Measurements from ENCODE around the gene DHX15. TPM values are rescaled to one million over a fixed set of nuclear protein-coding genes. Genes with fewer than 3 reads are reported as not detected.

Gene DHX15
- total RNA-seq, 1 experiment from 2014 or later: 287 TPM

DNA sequence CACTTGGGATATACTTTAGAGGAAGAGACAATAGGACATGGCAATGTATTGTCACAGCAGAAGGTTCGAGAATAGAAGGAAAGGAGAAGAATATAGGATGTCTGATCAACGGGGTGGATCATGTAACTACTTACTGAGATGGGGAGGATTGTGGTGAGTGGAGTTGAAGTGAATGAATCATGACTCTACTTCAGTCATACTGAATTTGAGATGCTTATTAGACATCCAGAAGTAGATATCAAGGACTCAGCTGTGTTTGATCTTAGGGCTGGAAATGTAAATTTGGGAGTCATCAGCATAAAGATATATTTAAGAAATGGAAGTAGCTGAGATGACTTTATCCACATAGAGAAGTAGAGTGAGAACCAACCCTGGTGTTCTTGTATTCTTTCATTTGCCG lies 29.1 kb upstream of the DHX15 start:
- no peak overlapping the region for H3K14ac ChIP-seq (ENCODE audit: insufficient read depth, low read length)
- H4K91ac ChIP-seq (ENCODE audit: insufficient read length, low read depth, low read length): no peak overlapping the region
- no peak overlapping the region for H2BK5ac ChIP-seq (ENCODE audit: insufficient read length, low read length)
- H3K4ac ChIP-seq (ENCODE audit: low read depth, low read length): no peak overlapping the region
- Mint-ChIP-seq H3K9me3 (no peaks in the 10 kb centered on the region; a peak in 1 of 5 replicates), H3K4me1 (no peaks in the 10 kb centered on the region), H3K36me3 (ENCODE audit: insufficient read depth in 1 of 3, low read depth in 3 of 3) (no peaks in the 10 kb centered on the region), H3K27me3 (ENCODE audit: low read depth) (no peaks in the 10 kb centered on the region; the same call in 1 of the 2 replicates), H3K4me3 (no peak overlapping the region), H3K27ac (no peak overlapping the region)
- H3T11ph ChIP-seq (ENCODE audit: low read length): no peak overlapping the region
- no peak overlapping the region for H2BK120ac ChIP-seq (ENCODE audit: low read depth, low read length, poor library complexity, severe bottlenecking)
- no peak overlapping the region for H3K18ac ChIP-seq (ENCODE audit: insufficient read length, low read depth, low read length)
- H4K5ac ChIP-seq (ENCODE audit: insufficient read length, low read depth, low read length): no peak overlapping the region
- no peak overlapping the region for H3K9ac ChIP-seq (ENCODE audit: extremely low read depth, insufficient read length, low read length)
- no peaks in the 10 kb centered on the region for H3K4me1 ChIP-seq (ENCODE audit: insufficient read depth, low read length)
- no peak for DNase-seq
- H3K79me2 ChIP-seq (ENCODE audit: insufficient read depth, low read length): no peaks in the 10 kb centered on the region
- no peak overlapping the region for H2BK15ac ChIP-seq (ENCODE audit: low read depth, low read length)
- no peaks in the 10 kb centered on the region for H3K23me2 ChIP-seq (ENCODE audit: insufficient read length, low read depth, low read length, poor library complexity, severe bottlenecking)
- no peak for TF ChIP-seq CTCF (conservative IDR thresholded peaks at IDR 0.05)
- no peaks in the 10 kb centered on the region for H3K9me3 ChIP-seq (ENCODE audit: control insufficient read depth, low read depth, low read length)
- H4K8ac ChIP-seq (replicated peaks; ENCODE audit: insufficient read length, low read depth, low read length): no peak overlapping the region
- no peak overlapping the region for H2AFZ ChIP-seq (ENCODE audit: low read length)
- WGBS (ENCODE audit: extremely low coverage, insufficient read length, low lambda C conversion rate): no CpG with 5 or more reads among the region's 3 CpGs
- no peak overlapping the region for H3K23ac ChIP-seq (ENCODE audit: insufficient read length, low read depth, low read length)
- no peaks in the 10 kb centered on the region for H3K79me1 ChIP-seq (ENCODE audit: insufficient read depth, low read depth, low read length, poor library complexity, severe bottlenecking)
- no peaks in the 10 kb centered on the region for H4K20me1 ChIP-seq (ENCODE audit: control insufficient read depth, insufficient read depth, insufficient read length)
- no peak overlapping the region for H2BK12ac ChIP-seq (ENCODE audit: insufficient read length, low read depth, low read length)
- no peak overlapping the region for H2AK5ac ChIP-seq (ENCODE audit: insufficient read length, low read length)
- no peak overlapping the region for H3K4me2 ChIP-seq (ENCODE audit: insufficient read depth, insufficient read length, low read length)
- H3K27me3 ChIP-seq (ENCODE audit: insufficient read depth, low read length): no peaks in the 10 kb centered on the region
- no peak overlapping the region for H2BK20ac ChIP-seq (ENCODE audit: low read depth, low read length, poor library complexity, severe bottlenecking)
- H3K56ac ChIP-seq (ENCODE audit: insufficient read length, low read depth, low read length): no peak overlapping the region
- H3K27ac ChIP-seq (ENCODE audit: insufficient read length, low read depth, low read length): no peak overlapping the region
